Tibial nerve (tissue), 4 donors: ENCODE data around the gene LRRC47. TPM values are rescaled to one million over a fixed set of nuclear protein-coding genes. Genes with fewer than 3 reads are reported as not detected.

Experiments used
- DNase-seq, 2 donors: peaks; one replicate each; pipeline ENCODE4 v3.0.0-alpha.2; 2019; ENCODE audit warnings: low spot score in 2 of 2
- H3K27ac ChIP-seq, 4 donors: fragments of 200-600 bp; sonication (generic) in 3 of 4; one replicate each; pipeline ENCODE4 v1.5.1; 2017 to 2019; ENCODE audit warnings: mild to moderate bottlenecking in 1 of 4
- H3K27me3 ChIP-seq, 2 donors: fragments of 200-600 bp; sonication (generic) in 1 of 2; one replicate each; pipeline versions ENCODE4 v1.5.1 to v1.6.0; 2017 to 2019
- H3K36me3 ChIP-seq, 3 donors: fragments of 200-600 bp; sonication (generic); one replicate each; pipeline ENCODE4 v1.5.1; 2018 to 2019
- H3K4me1 ChIP-seq, 4 donors: fragments of 200-600 bp; sonication (generic) in 3 of 4; one replicate each; pipeline ENCODE4 v1.5.1; 2017 to 2019
- H3K4me3 ChIP-seq, 4 donors: fragments of 200-600 bp; sonication (generic) in 3 of 4; one replicate each; pipeline ENCODE4 v1.5.1; 2017 to 2019; ENCODE audit warnings: mild to moderate bottlenecking in 1 of 4, moderate library complexity in 1 of 4
- H3K9me3 ChIP-seq, 4 donors: fragments of 200-600 bp; sonication (generic) in 3 of 4; one replicate each; pipeline ENCODE4 v1.5.1; 2017 to 2019
- CTCF ChIP-seq, 5 experiments: fragments of 200-600 bp in 3 of 5; fragments of 450-650 bp in 2 of 5; sonication (generic) in 3 of 5; IDR thresholded peaks; one replicate each; pipeline ENCODE4 v1.5.1; 2016 to 2019; ENCODE audit warnings: antibody characterized with exemption in 5 of 5, mild to moderate bottlenecking in 3 of 5, moderate library complexity in 2 of 5
- EP300 ChIP-seq, 2 donors: sonication (generic); formaldehyde crosslinking; IDR thresholded peaks; one replicate each; pipeline ENCODE4 v1.6.1; 2017; ENCODE audit warnings: antibody characterized with exemption in 2 of 2, mild to moderate bottlenecking in 1 of 2
- POLR2A ChIP-seq, 2 donors: fragments of 450-650 bp; IDR thresholded peaks; one replicate each; pipeline ENCODE4 v1.6.1; 2017; ENCODE audit warnings: antibody characterized with exemption in 2 of 2, mild to moderate bottlenecking in 2 of 2, moderate library complexity in 2 of 2
- WGBS, 2 donors: methylation state at CpG; one replicate each; pipeline ENCODE4 v1.1.5; 2018; 5-methylcytosine and 5-hydroxymethylcytosine counted together
- small RNA-seq: library from RNA; depleted of rRNA; stranded (forward); fragments of <200 nt; gene quantifications from one replicate; pipeline ENCODE3, GENCODE V24; 2016
- total RNA-seq, 4 donors: library from RNA; depleted of rRNA; stranded (reverse); fragments of >200 nt; gene quantifications; one replicate each; pipeline ENCODE4 v1.1.0, GENCODE V29; 2016

The LRRC47 gene
- total RNA-seq, 4 donors from 2014 or later = 40.8 to 46.3 (median 42.6) TPM

- Histone ChIP-seq H3K27me3 (peaks cover 0 to 62% of the 10 kb centered on the region in 2 donors), H3K27ac (no peak overlapping the region), H3K4me3 (no peak overlapping the region), H3K9me3 (no peaks in the 10 kb centered on the region), H3K36me3 (peaks cover 0 to 7% (median 0%) of the 10 kb centered on the region in 3 donors), H3K4me1 (peaks cover 0 to 22% (median 0%) of the 10 kb centered on the region in 4 donors)
- DNase-seq = no peak
- 79 to 89% methylated on average over 11 to 18 of the region's 32 CpGs for WGBS, 2 donors
- TF ChIP-seq POLR2A (IDR thresholded peaks at IDR 0.05) (no peak), EP300 (IDR thresholded peaks at IDR 0.05) (no peak), CTCF (IDR thresholded peaks at IDR 0.05) (no peak)
These were observed 66.4 kb downstream of the LRRC47 start for GRCh38 chr1:3729594-3730542.

Small RNA genes within 50 kb of the gene (small RNA-seq; reads per million reads assigned to genes)
- gene RF02197 (not detected), gene RN7SL574P (not detected)

Other genes with a start within 250 kb of the LRRC47 start
- gene MEGF6, start 185.0 kb downstream of the LRRC47 start, total RNA-seq = 10 to 100 TPM; 25.3 to 63.3 (median 42.8) TPM
- gene TPRG1L, start 171.5 kb downstream of the LRRC47 start, total RNA-seq = 10 to 100 TPM; 26.7 to 39.8 (median 34.7) TPM
- gene WRAP73, start 146.4 kb downstream of the LRRC47 start, total RNA-seq = 10 to 100 TPM; 11.1 to 17.1 (median 12.9) TPM
- gene TP73, start 144.0 kb downstream of the LRRC47 start, total RNA-seq = under 1 TPM in 1 of 4 donors, not detected in 3; 0.30 TPM
- gene CCDC27, start 44.0 kb downstream of the LRRC47 start, total RNA-seq = not detected
- gene SMIM1, start 23.7 kb downstream of the LRRC47 start, total RNA-seq = 10 to 100 TPM in 1 of 4 donors, not detected in 3; 23.1 TPM
- 10 to 100 TPM; 41.5 to 68.6 (median 48.0) TPM for gene CEP104, start 60.7 kb upstream of the LRRC47 start, total RNA-seq
- gene DFFB, start 61.0 kb upstream of the LRRC47 start, total RNA-seq = 10 to 100 TPM in 3 of 4 donors, 1 to 10 TPM in 1; 7.0 to 17.7 (median 15.2) TPM
- gene C1orf174, start 103.8 kb upstream of the LRRC47 start, total RNA-seq = 10 to 100 TPM; 18.2 to 24.6 (median 19.1) TPM